Measurements from ENCODE around the gene SARM1. TPM values are rescaled to one million over a fixed set of nuclear protein-coding genes. Genes with fewer than 3 reads are reported as not detected.

Gene SARM1
- total RNA-seq, 1 donor from 2014 or later = 12.7 TPM

GRCh38 chr17:28446716-28447395, 75.4 kb downstream of the SARM1 start:
- DNase-seq (ENCODE audit: low spot score) = no peak
- intact Hi-C loops (cut with DNase I) = no loop called here
- no peak for ATAC-seq

- ATAC-seq (no peak), DNase-seq (ENCODE audit: low spot score) (no peak)
- intact Hi-C loops (cut with DNase I) = no loop called here
Measured at GRCh38 chr17:28447396-28447760, 75.9 kb downstream of the SARM1 start.

- intact Hi-C loops (cut with DNase I) = no loop called here
- ATAC-seq = no peak
- DNase-seq (ENCODE audit: low spot score) = no peak
Measured at GRCh38 chr17:28449859-28450258, 78.4 kb downstream of the SARM1 start.

Small RNAs within 50 kb of the gene (microRNA-seq; reads per million reads assigned to microRNA genes)
- 1.1 reads per million for gene MIR4723

Other genes starting within 250 kb of the SARM1 start
- gene TMEM97, start 52.5 kb upstream of the SARM1 start, total RNA-seq = 21.8 TPM
- 36.3 TPM for gene IFT20, start 36.2 kb upstream of the SARM1 start, total RNA-seq
- gene TNFAIP1, start 35.9 kb upstream of the SARM1 start, total RNA-seq = 75.0 TPM
- 30.0 TPM for gene POLDIP2, start 14.2 kb upstream of the SARM1 start, total RNA-seq
- gene SEBOX, start 6.5 kb upstream of the SARM1 start, total RNA-seq = not detected
- gene VTN, start 1.4 kb upstream of the SARM1 start, total RNA-seq = 2.1 TPM
- 12.8 TPM for gene SLC46A1, start 34.5 kb downstream of the SARM1 start, total RNA-seq
- gene SLC13A2, start 102.0 kb downstream of the SARM1 start, total RNA-seq = not detected
- gene FOXN1, start 134.7 kb downstream of the SARM1 start, total RNA-seq = not detected
- 28.3 TPM for gene UNC119, start 180.9 kb downstream of the SARM1 start, total RNA-seq
- 40.4 TPM for gene PIGS, start 199.8 kb downstream of the SARM1 start, total RNA-seq
- 99.7 TPM for gene ALDOC, start 205.2 kb downstream of the SARM1 start, total RNA-seq
- gene SPAG5, start 227.3 kb downstream of the SARM1 start, total RNA-seq = 20.9 TPM
- 14.4 TPM for gene RSKR, start 242.5 kb downstream of the SARM1 start, total RNA-seq